Esophagus muscularis mucosa (tissue), 3 donors: ENCODE data around the gene HGS.

Experiments used
- CTCF ChIP-seq, 3 experiments: fragments of 200-600 bp in 2 of 3; fragments of 450-650 bp in 1 of 3; sonication (generic) in 2 of 3; IDR thresholded peaks; one replicate each; pipeline ENCODE4 v1.5.1; 2017 to 2019; ENCODE audit warnings: antibody characterized with exemption in 3 of 3, mild to moderate bottlenecking in 2 of 3, moderate library complexity in 1 of 3
- EP300 ChIP-seq: sonication (generic); formaldehyde crosslinking; IDR thresholded peaks from one replicate; pipeline ENCODE4 v1.6.1; 2017; ENCODE audit warnings: antibody characterized with exemption

- no peak for TF ChIP-seq EP300
- peak; percentile 19 to 38 (median 33) for TF ChIP-seq CTCF (IDR thresholded peaks at IDR 0.05)
Observed at GRCh38 chr17:81702934-81703746, 19.3 kb downstream of the HGS start, which contains the start of gene MRPL12.
